H9 (cell line): ENCODE data around the gene GLDC. TPM values are rescaled to one million over a fixed set of nuclear protein-coding genes. Genes with fewer than 3 reads are reported as not detected.

Experiments used
- DNase-seq: peaks from one replicate; pipeline ENCODE4 v3.0.0-alpha.2; 2017
- H2AFZ ChIP-seq: one replicate; pipeline ENCODE4 v1.6.1; 2013; ENCODE audit warnings: mild to moderate bottlenecking, low read length, control low read depth, moderate library complexity
- H2AK5ac ChIP-seq: 2 replicates; pipeline ENCODE4 v1.6.1; 2013; ENCODE audit warnings: low read length, control low read depth, mixed read lengths; ENCODE audit not compliant: insufficient read length
- H2BK120ac ChIP-seq: one replicate; pipeline ENCODE4 v1.6.1; 2013; ENCODE audit warnings: low read depth, mild to moderate bottlenecking, low read length, control low read depth, inconsistent platforms; ENCODE audit not compliant: poor library complexity, severe bottlenecking
- H2BK12ac ChIP-seq: 2 replicates; pipeline ENCODE4 v1.6.1; 2013; ENCODE audit warnings: low read length, control low read depth, mixed read lengths, low read depth; ENCODE audit not compliant: insufficient read length
- H2BK15ac ChIP-seq: 2 replicates; pipeline ENCODE4 v1.6.1; 2013; ENCODE audit warnings: low read depth, low read length, control low read depth
- H2BK20ac ChIP-seq: one replicate; pipeline ENCODE4 v1.6.1; 2013; ENCODE audit warnings: low read depth, mild to moderate bottlenecking, low read length, control low read depth, inconsistent platforms; ENCODE audit not compliant: poor library complexity, severe bottlenecking
- H2BK5ac ChIP-seq: 2 replicates; pipeline ENCODE4 v1.6.1; 2013; ENCODE audit warnings: low read length, control low read depth, mixed read lengths; ENCODE audit not compliant: insufficient read length
- H3K14ac ChIP-seq: 2 replicates; pipeline ENCODE4 v1.6.1; 2013; ENCODE audit warnings: low read length, control low read depth; ENCODE audit not compliant: insufficient read depth
- H3K18ac ChIP-seq: 2 replicates; pipeline ENCODE4 v1.6.1; 2013; ENCODE audit warnings: low read depth, mild to moderate bottlenecking, mixed read lengths, low read length, control low read depth; ENCODE audit not compliant: insufficient read length
- H3K23ac ChIP-seq: 2 replicates; pipeline ENCODE4 v1.6.1; 2013; ENCODE audit warnings: low read length, control low read depth, mixed read lengths, low read depth; ENCODE audit not compliant: insufficient read length
- H3K23me2 ChIP-seq: 2 replicates; pipeline ENCODE4 v1.6.1; 2013; ENCODE audit warnings: low read depth, mild to moderate bottlenecking, mixed read lengths, low read length, control low read depth; ENCODE audit not compliant: insufficient read length, poor library complexity, severe bottlenecking
- H3K27ac ChIP-seq: 2 replicates; pipeline ENCODE4 v1.5.1; 2013; ENCODE audit warnings: low read length, control low read depth, mixed read lengths, low read depth; ENCODE audit not compliant: insufficient read length
- H3K27me3 ChIP-seq: 2 replicates; pipeline ENCODE4 v1.6.1; 2013; ENCODE audit warnings: low read length, control low read depth, inconsistent platforms; ENCODE audit not compliant: insufficient read depth
- H3K4ac ChIP-seq: 2 replicates; pipeline ENCODE4 v1.6.1; 2013; ENCODE audit warnings: low read depth, mild to moderate bottlenecking, control low read depth, inconsistent platforms, low read length, moderate library complexity
- H3K4me1 ChIP-seq: 2 replicates; pipeline ENCODE4 v1.6.1; 2013; ENCODE audit warnings: low read length, control low read depth, inconsistent platforms; ENCODE audit not compliant: insufficient read depth
- H3K4me2 ChIP-seq: 2 replicates; pipeline ENCODE4 v1.6.1; 2013; ENCODE audit warnings: low read length, control low read depth, mixed read lengths; ENCODE audit not compliant: insufficient read length, insufficient read depth
- H3K56ac ChIP-seq: 2 replicates; pipeline ENCODE4 v1.6.1; 2013; ENCODE audit warnings: low read depth, mild to moderate bottlenecking, mixed read lengths, low read length, control low read depth; ENCODE audit not compliant: insufficient read length
- H3K79me1 ChIP-seq: 2 replicates; pipeline ENCODE4 v1.6.1; 2013; ENCODE audit warnings: low read depth, mild to moderate bottlenecking, moderate library complexity, low read length, control low read depth, inconsistent platforms; ENCODE audit not compliant: insufficient read depth, poor library complexity, severe bottlenecking
- H3K79me2 ChIP-seq: 2 replicates; pipeline ENCODE4 v1.6.1; 2013; ENCODE audit warnings: low read length, control low read depth, inconsistent platforms; ENCODE audit not compliant: insufficient read depth
- H3K9ac ChIP-seq: 2 replicates; pipeline ENCODE4 v1.6.1; 2013; ENCODE audit warnings: low read length, control low read depth, mixed read lengths; ENCODE audit not compliant: insufficient read length; ENCODE audit errors: extremely low read depth
- H3K9me3 ChIP-seq: one replicate; pipeline ENCODE4 v1.6.1; 2013; ENCODE audit warnings: low read depth, low read length, inconsistent platforms; ENCODE audit not compliant: control insufficient read depth
- H3T11ph ChIP-seq: one replicate; pipeline ENCODE4 v1.6.1; 2013; ENCODE audit warnings: mild to moderate bottlenecking, low read length, control low read depth, inconsistent platforms
- H4K20me1 ChIP-seq: one replicate; pipeline ENCODE4 v1.6.1; 2013; ENCODE audit not compliant: control insufficient read depth, insufficient read length, insufficient read depth
- H4K5ac ChIP-seq: 2 replicates; pipeline ENCODE4 v1.6.1; 2013; ENCODE audit warnings: low read depth, mild to moderate bottlenecking, mixed read lengths, low read length, control low read depth; ENCODE audit not compliant: insufficient read length
- H4K8ac ChIP-seq: replicated peaks from 2 replicates; pipeline ENCODE4 v1.6.1; 2013; ENCODE audit warnings: low read length, control low read depth, mixed read lengths, low read depth; ENCODE audit not compliant: insufficient read length
- H4K91ac ChIP-seq: 2 replicates; pipeline ENCODE4 v1.6.1; 2013; ENCODE audit warnings: low read depth, mild to moderate bottlenecking, moderate library complexity, mixed read lengths, low read length, control low read depth; ENCODE audit not compliant: insufficient read length
- H3K27ac Mint-ChIP-seq, 3 experiments: 2 replicates in 2 of 3; 3 replicates in 1 of 3; pipeline ENCODE4 v1.8.0; 2020 to 2021; ENCODE audit warnings: mixed read lengths in 3 of 3, mild to moderate bottlenecking in 1 of 3, moderate library complexity in 1 of 3
- H3K27me3 Mint-ChIP-seq: 2 replicates; pipeline ENCODE4 v1.8.0; 2021; ENCODE audit warnings: low read depth, mild to moderate bottlenecking, moderate library complexity, mixed read lengths
- H3K36me3 Mint-ChIP-seq, 3 experiments: 2 replicates in 2 of 3; 3 replicates in 1 of 3; pipeline ENCODE4 v1.8.0; 2020 to 2021; ENCODE audit warnings: low read depth in 3 of 3, mixed read lengths in 3 of 3; ENCODE audit not compliant: insufficient read depth in 1 of 3
- H3K4me1 Mint-ChIP-seq, 2 experiments: 2 replicates each; pipeline ENCODE4 v1.8.0; 2020; ENCODE audit warnings: mixed read lengths in 2 of 2
- H3K4me3 Mint-ChIP-seq, 2 experiments: 2 replicates in 1 of 2; 3 replicates in 1 of 2; pipeline ENCODE4 v1.8.0; 2020 to 2021; ENCODE audit warnings: mild to moderate bottlenecking in 2 of 2, mixed read lengths in 2 of 2, moderate library complexity in 1 of 2
- H3K9me3 Mint-ChIP-seq, 2 experiments: 2 replicates in 1 of 2; 3 replicates in 1 of 2; pipeline ENCODE4 v1.8.0; 2020; ENCODE audit warnings: mild to moderate bottlenecking in 2 of 2, mixed read lengths in 2 of 2, moderate library complexity in 1 of 2
- CTCF ChIP-seq: fragments of 200-600 bp; sonication (generic); conservative IDR thresholded peaks from 3 replicates; pipeline ENCODE4 v1.8.0; 2021; ENCODE audit warnings: antibody characterized with exemption, mild to moderate bottlenecking
- WGBS: extraction: QIAGEN DNeasy Blood & Tissue Kit; methylation state at CpG from one replicate; pipeline ENCODE4 v1.1.7; 2013; ENCODE audit warnings: missing lambda C conversion rate, low lambda C conversion rate, mixed read lengths; ENCODE audit not compliant: insufficient read length; ENCODE audit errors: extremely low coverage; 5-methylcytosine and 5-hydroxymethylcytosine counted together
- total RNA-seq: library from RNA; stranded (reverse); gene quantifications from 2 replicates; pipeline ENCODE4 v1.2.1, GENCODE V29; 2021

Gene GLDC
- total RNA-seq, 1 experiment from 2014 or later = 74.4 TPM

DNA sequence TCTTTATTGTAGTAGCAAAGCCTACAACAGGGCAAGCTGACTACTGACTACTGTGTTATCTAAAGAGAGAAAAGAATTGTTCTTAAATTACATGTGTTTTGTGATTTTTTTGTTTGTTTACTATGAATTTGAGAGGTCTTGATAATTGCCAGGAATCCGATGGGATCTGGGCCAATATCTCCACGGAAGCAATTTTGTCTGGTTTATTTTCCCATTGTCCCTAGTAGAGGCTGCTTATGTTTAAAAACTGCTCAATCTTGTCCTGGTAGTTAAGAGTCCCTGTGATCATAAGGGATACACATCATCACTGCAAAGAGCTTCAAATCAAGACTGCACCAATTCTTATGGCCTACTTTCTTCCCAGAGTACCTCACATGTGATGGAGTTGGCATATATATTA lies 94.4 kb downstream of the GLDC start:
- Histone ChIP-seq H3K23ac (no peak overlapping the region), H3K9me3 (no peaks in the 10 kb centered on the region), H2BK12ac (no peak overlapping the region), H3K79me1 (no peaks in the 10 kb centered on the region), H2BK5ac (no peak overlapping the region), H2AK5ac (no peak overlapping the region), H3K4ac (no peak overlapping the region), H3K27me3 (no peaks in the 10 kb centered on the region), H4K8ac (no peak overlapping the region), H3K4me2 (no peak overlapping the region), H3K4me1 (no peaks in the 10 kb centered on the region), H3K56ac (no peak overlapping the region), H3K23me2 (no peaks in the 10 kb centered on the region), H3K27ac (no peak overlapping the region), H3K9ac (no peak overlapping the region), H4K91ac (no peak overlapping the region), H2AFZ (no peak overlapping the region), H3K14ac (no peak overlapping the region), H2BK15ac (no peak overlapping the region), H4K5ac (no peak overlapping the region), H3K18ac (no peak overlapping the region), H2BK20ac (no peak overlapping the region), H3T11ph (no peak overlapping the region), H4K20me1 (no peaks in the 10 kb centered on the region), H3K79me2 (no peaks in the 10 kb centered on the region), H2BK120ac (no peak overlapping the region)
- TF ChIP-seq CTCF = no peak
- H3K4me3 Mint-ChIP-seq = no peak overlapping the region
- peaks cover 28 to 47% (median 33%) of the 10 kb centered on the region in 3 experiments; a peak in 6 of 7 replicates for H3K36me3 Mint-ChIP-seq
- H3K9me3 Mint-ChIP-seq = no peaks in the 10 kb centered on the region
- no peak for DNase-seq
- H3K27me3 Mint-ChIP-seq = no peaks in the 10 kb centered on the region
- WGBS = no CpG with 5 or more reads among the region's 2 CpGs
- peaks cover 2 to 11% of the 10 kb centered on the region in 2 experiments; a peak in 2 of 4 replicates for H3K4me1 Mint-ChIP-seq
- H3K27ac Mint-ChIP-seq = 0 out of 7 replicates have a peak overlapping the region, but pooled peaks of 1 of the 3 experiments have one; percentile 48
